GM06990 (cell line): ENCODE data around the gene ZNF277.

Experiments used
- DNase-seq: peaks from one replicate; pipeline ENCODE4 v3.0.0-alpha.2; 2011; ENCODE audit not compliant: insufficient read length; ENCODE audit errors: extremely low read depth
- H3K27me3 ChIP-seq: replicated peaks from 2 replicates; pipeline ENCODE4 v1.6.0; 2011; ENCODE audit warnings: low read length; ENCODE audit not compliant: control insufficient read depth, insufficient read depth
- H3K36me3 ChIP-seq: 2 replicates; pipeline ENCODE4 v1.5.1; 2011; ENCODE audit warnings: low read length; ENCODE audit not compliant: control insufficient read depth, insufficient read depth
- H3K4me3 ChIP-seq: replicated peaks from 2 replicates; pipeline ENCODE4 v1.5.1; 2011; ENCODE audit warnings: low read depth, mild to moderate bottlenecking, control low read depth, low read length
- CTCF ChIP-seq: IDR thresholded peaks from 2 replicates; pipeline ENCODE4 v1.5.1; 2011; ENCODE audit warnings: low read length, control low read depth, mild to moderate bottlenecking, inconsistent platforms; ENCODE audit not compliant: insufficient read depth, poor library complexity, severe bottlenecking

Gene ZNF277

GRCh38 chr7:112322070-112322469 is 115.6 kb downstream of the ZNF277 start:
- Histone ChIP-seq H3K27me3 (no peaks in the 10 kb centered on the region), H3K4me3 (no peak overlapping the region), H3K36me3 (peaks cover 4% of the 10 kb centered on the region; the same call in 1 of the 2 replicates)
- no peak for DNase-seq
- TF ChIP-seq CTCF: no peak

- no peaks in the 10 kb centered on the region for H3K27me3 ChIP-seq
- no peak for DNase-seq
- TF ChIP-seq CTCF: no peak
- H3K4me3 ChIP-seq: no peak overlapping the region
- H3K36me3 ChIP-seq: peaks cover 4% of the 10 kb centered on the region; the same call in 1 of the 2 replicates
These were observed 121.1 kb downstream of the ZNF277 start for GRCh38 chr7:112327566-112327965.

- no peak for TF ChIP-seq CTCF
- Histone ChIP-seq H3K4me3 (no peak overlapping the region), H3K36me3 (no peaks in the 10 kb centered on the region; the same call in 1 of the 2 replicates), H3K27me3 (no peaks in the 10 kb centered on the region)
- DNase-seq: no peak
These were observed 125.0 kb downstream of the ZNF277 start for GRCh38 chr7:112331492-112331891.

GRCh38 chr7:112334366-112334765 is 127.9 kb downstream of the ZNF277 start:
- no peak for TF ChIP-seq CTCF
- DNase-seq: no peak
- H3K4me3 ChIP-seq: no peak overlapping the region
- no peaks in the 10 kb centered on the region; the same call in none of the 2 replicates for H3K36me3 ChIP-seq
- H3K27me3 ChIP-seq: no peaks in the 10 kb centered on the region

- no peak for DNase-seq
- H3K27me3 ChIP-seq: no peaks in the 10 kb centered on the region
- H3K36me3 ChIP-seq: no peaks in the 10 kb centered on the region; the same call in 1 of the 2 replicates
- TF ChIP-seq CTCF: no peak
- no peak overlapping the region for H3K4me3 ChIP-seq
These were observed 129.8 kb downstream of the ZNF277 start for GRCh38 chr7:112336261-112336660.

- Histone ChIP-seq H3K4me3 (no peak overlapping the region), H3K27me3 (no peaks in the 10 kb centered on the region), H3K36me3 (no peaks in the 10 kb centered on the region; the same call in 1 of the 2 replicates)
- no peak for DNase-seq
- no peak for TF ChIP-seq CTCF
These were observed 130.6 kb downstream of the ZNF277 start for GRCh38 chr7:112336936-112337576.
